ENCODE results near the gene HMHB1.
"Not testable (repeated sequence)": the region's sequence is repeated elsewhere in the genome, so short reads cannot be mapped to it uniquely, and the experiment has no call there.

Gene HMHB1

GRCh38 chr5:143805861-143806260 is 6.1 kb upstream of the HMHB1 start:
- no peak for DNase-seq

DNA sequence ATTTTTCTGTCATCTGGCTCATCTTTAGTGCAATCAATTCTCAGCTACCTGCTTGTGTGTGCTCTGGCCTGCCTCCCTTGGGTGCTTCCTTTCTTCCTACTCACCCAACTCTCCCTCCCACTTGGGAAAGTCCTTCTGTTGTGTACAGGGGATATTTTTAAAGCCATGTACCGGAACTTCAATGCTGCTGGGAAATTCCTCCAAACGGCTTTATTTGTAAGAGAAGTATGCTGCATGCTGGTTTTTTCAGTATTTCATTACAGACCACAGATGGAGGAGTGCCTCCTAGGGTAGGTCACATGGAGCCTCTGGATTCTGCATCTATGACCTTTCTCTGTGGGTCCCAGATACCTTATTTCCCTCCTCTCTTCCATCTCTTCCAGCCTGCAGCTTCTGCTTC is 5.4 kb upstream of the HMHB1 start:
- DNase-seq: no peak

DNA sequence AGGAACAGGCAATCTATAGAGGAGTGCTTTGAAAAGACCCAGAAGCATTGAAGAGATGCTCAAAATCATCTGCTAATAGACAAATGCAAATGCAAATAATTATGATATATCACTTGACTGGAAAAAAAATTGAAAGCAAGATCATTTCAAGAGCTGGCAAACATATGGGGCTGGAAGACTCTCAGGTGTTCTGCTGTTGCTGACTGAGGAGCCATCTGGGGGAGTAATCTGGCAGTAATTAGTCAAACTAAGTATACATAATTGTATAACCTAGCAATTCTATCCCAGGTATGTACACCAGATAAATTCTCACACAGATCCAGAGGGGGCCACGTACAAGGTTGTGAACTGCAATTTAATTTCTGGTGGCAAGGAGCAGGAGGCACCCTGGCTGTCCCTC is 4.6 kb upstream of the HMHB1 start:
- no peak for DNase-seq

DNA sequence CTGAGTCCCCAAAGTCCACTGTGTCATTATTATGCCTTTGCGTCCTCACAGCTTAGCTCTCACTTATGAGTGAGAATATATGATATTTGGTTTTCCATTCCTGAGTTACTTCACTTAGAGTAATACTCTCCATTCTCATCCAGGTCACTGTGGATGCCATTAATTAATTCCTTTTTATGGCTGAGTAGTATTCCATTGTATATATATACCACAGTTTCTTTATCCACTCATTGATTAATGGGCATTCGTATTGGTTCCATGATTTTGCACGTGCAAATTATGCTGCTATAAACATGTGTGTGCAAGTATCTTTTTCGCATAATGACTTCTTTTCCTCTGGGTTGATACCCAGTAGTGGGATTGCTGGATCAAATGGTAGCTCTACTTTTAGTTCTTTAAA is 4.4 kb downstream of the HMHB1 start:
- not testable (repeated sequence) for DNase-seq

GRCh38 chr5:143819716-143820115 is 7.8 kb downstream of the HMHB1 start:
- no peak for DNase-seq

GRCh38 chr5:143820451-143820850 is 8.5 kb downstream of the HMHB1 start:
- no peak for DNase-seq

DNA sequence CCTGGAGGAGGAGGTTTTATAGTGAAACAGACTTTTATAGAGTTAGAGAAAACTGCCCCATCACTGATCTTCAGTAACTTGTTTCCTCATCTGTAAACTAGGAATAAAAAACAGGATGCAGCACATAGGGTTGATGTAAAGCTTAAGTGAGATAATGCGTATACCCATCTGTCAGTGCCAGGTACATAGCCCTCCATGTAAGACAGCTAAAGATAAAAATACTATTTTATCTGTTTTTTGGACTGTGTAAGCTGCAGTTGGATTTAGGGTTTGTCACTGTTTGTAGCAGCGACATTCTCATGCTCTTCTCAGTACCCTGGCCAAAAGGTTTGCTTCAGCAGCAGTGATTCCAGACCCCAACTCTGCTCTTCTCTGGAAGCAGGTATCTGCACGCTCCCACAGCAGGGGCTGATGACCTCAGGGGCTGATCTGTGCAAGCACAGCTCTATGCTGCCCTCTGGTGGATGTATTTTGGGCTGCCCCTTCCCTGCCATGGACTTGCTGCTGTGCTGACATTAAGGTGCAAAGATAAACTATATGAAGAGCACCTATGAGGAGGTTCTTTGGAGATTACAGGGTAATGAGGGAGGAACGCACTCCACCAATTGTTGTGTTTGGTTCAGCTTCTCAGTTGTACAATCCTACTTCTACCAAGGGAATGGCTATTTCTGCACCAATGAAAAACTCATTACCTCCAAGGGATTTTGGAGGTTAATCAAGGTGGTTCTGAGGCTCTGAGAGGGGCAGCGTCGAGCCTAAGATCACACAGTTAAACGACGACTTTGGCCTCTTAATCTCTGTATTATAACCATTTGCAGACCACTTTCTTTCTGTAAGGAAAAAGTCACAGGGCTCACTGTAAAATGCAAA is 13.1 kb downstream of the HMHB1 start:
- peak; percentile 54 for DNase-seq

GRCh38 chr5:143826951-143827444 is 15.0 kb downstream of the HMHB1 start:
- peak; percentile 29 for DNase-seq

- DNase-seq: no peak
These were observed 16.7 kb downstream of the HMHB1 start for GRCh38 chr5:143828710-143829109.

- no peak for DNase-seq
These were observed 21.2 kb downstream of the HMHB1 start for GRCh38 chr5:143833177-143833576.

GRCh38 chr5:143835251-143835650 is 23.3 kb downstream of the HMHB1 start:
- DNase-seq: no peak

GRCh38 chr5:143836161-143836725 is 24.3 kb downstream of the HMHB1 start:
- no peak for DNase-seq

- peak; percentile 45 for DNase-seq
These were observed 25.4 kb downstream of the HMHB1 start for GRCh38 chr5:143837306-143837848.

- DNase-seq: no peak
These were observed 29.5 kb downstream of the HMHB1 start for GRCh38 chr5:143841446-143841845.

DNA sequence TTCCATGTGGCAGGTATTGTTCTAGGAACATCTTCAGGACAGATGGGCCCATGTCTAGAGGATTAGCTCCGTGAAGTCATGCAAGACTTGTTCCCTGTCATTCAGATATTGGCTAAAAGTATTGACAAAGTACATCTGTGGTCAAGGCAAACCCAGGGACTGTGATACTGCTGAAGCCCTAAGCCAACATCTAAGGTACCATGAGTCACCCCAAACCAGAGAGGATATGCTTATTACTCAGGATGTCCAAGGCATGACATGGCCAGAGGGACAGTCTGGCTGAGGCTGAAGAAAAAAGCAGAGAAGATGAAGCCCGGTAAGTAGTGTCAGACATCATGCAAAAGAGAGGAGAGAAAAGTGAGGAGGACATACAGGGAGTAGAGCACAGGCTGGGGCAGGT is 31.0 kb downstream of the HMHB1 start:
- no peak for DNase-seq

DNA sequence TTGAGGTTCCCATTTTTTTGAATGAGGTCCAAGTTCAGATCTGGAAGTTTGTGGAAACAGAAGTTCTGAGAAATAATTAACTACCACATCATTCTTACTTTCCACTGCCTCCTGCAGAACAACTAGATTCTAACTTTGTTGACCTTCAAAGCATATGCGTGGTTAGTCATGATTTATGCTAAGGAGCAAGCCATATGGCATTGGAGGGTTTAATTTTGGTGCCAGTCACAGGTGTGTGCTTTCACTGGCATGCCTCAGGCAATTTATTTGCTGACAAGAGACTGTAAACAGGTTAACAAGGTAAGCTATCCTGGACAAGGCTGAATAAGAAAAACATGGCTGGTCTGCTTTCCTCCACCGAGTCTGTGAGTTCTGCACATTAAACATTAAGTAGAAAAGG is 31.5 kb downstream of the HMHB1 start:
- DNase-seq: no peak

GRCh38 chr5:143850050-143850683 is 38.2 kb downstream of the HMHB1 start:
- no peak for DNase-seq

DNA sequence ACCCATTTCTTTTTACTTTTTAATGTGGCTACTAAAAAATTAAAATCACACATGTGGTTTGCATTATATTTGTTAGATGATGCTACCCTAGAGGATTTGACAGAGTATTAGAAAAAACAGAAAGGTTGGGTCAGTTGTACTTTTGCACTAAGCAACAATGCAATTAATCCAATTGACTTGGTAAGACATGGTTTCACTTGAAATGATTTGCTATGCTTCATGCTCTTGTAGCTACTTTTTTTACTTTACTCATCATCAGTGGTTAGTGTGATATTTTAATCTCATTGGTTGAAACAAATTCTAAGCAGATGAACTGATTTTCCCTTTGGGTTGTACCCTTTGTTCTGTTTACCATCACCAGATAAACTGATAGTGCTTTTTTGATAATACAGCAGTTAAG is 39.4 kb downstream of the HMHB1 start:
- DNase-seq: no peak

GRCh38 chr5:143860211-143860610 is 48.2 kb downstream of the HMHB1 start:
- DNase-seq: peak; percentile 33

DNA sequence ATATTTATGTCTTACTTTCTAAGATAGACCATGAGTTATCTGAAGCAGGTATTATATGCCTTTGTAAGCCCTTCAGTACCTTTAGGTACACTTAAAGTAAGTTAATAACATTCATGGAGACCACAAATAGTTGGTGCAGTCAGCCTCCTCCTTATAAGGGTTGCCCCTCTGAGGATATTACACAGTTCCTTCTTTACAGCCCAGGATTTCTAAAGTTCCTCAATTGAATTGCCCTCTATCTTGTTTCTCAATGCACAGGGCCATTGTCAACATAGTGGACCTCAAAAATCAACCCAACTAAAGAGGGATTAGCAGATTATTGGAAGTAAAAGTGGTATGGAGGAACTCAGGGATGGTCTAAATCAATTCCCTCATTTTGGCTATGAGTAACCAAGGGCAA is 50.3 kb downstream of the HMHB1 start:
- no peak for DNase-seq

- no peak for DNase-seq
These were observed 53.6 kb downstream of the HMHB1 start for GRCh38 chr5:143865426-143866025.

Data from NCI-H1694 treated with DMSO at 0.1 percent for 48 hours (cell line).